ENCODE measurements around the gene ZNF66. TPM values are rescaled to one million over a fixed set of nuclear protein-coding genes. Genes with fewer than 3 reads are reported as not detected.

The ZNF66 gene
- total RNA-seq, 2 donors from 2014 or later, result 2.8 to 6.3 TPM

- intact Hi-C loops (cut with DNase I), result no loop called here
- H3K27me3 ChIP-seq, result no peaks in the 10 kb centered on the region
- H3K4me1 ChIP-seq, result no peaks in the 10 kb centered on the region
- H3K4me3 ChIP-seq, result no peak overlapping the region
- DNase-seq, result no peak
- H3K36me3 ChIP-seq, result no peaks in the 10 kb centered on the region
- no peak for TF ChIP-seq CTCF (IDR thresholded peaks at IDR 0.05)
- H3K9ac ChIP-seq (ENCODE audit: low read depth in 2 of 2, low read length in 2 of 2), result no peak overlapping the region
- no peak overlapping the region for H3K27ac ChIP-seq
- H3K9me3 ChIP-seq, result no peaks in the 10 kb centered on the region
Observed at GRCh38 chr19:20840371-20840770, 64.3 kb downstream of the ZNF66 start.

Other genes with a start within 250 kb of the ZNF66 start
- gene ZNF737, start 210.5 kb upstream of the ZNF66 start, total RNA-seq, result 10 to 100 TPM in 1 of 2 donors, 1 to 10 TPM in 1; 9.1 to 11.0 TPM
- gene ZNF626, start 114.7 kb upstream of the ZNF66 start, total RNA-seq, result 1 to 10 TPM; 2.8 to 3.2 TPM
- 1 to 10 TPM; 2.4 to 4.5 TPM for gene ZNF85, start 146.9 kb downstream of the ZNF66 start, total RNA-seq
- gene ZNF430, start 244.4 kb downstream of the ZNF66 start, total RNA-seq, result 10 to 100 TPM in 1 of 2 donors, 1 to 10 TPM in 1; 7.7 to 11.7 TPM